ENCODE data around the gene SVEP1. TPM values are rescaled to one million over a fixed set of nuclear protein-coding genes. Genes with fewer than 3 reads are reported as not detected.
A peak's percentile ranks its signal among the peaks of the same experiment; 100 is the strongest.
"Not testable (repeated sequence)": the region's sequence is repeated elsewhere in the genome, so short reads cannot be mapped to it uniquely, and the experiment has no call there.

SVEP1 gene
- 8.7 TPM for polyA plus RNA-seq
- long read RNA-seq, donor 1: 0 reads
- long read RNA-seq, donor 2, partial matches to known transcripts: 6 of 6 reads
- long read RNA-seq, donor 2, other reads (novel, unspliced or antisense): 0 of 6 reads
- long read RNA-seq, donor 3: 0 reads
- long read RNA-seq, donor 4: 0 reads
- long read RNA-seq, donor 5, partial matches to known transcripts: 6 of 6 reads
- long read RNA-seq, donor 5, other reads (novel, unspliced or antisense): 0 of 6 reads
- long read RNA-seq, donor 6, partial matches to known transcripts: 5 of 5 reads
- long read RNA-seq, donor 6, other reads (novel, unspliced or antisense): 0 of 5 reads
- long read RNA-seq, donor 7, full-length matches to known transcripts: 1 of 1 reads
- long read RNA-seq, donor 7, partial matches to known transcripts: 0 of 1 reads
- long read RNA-seq, donor 7, other reads (novel, unspliced or antisense): 0 of 1 reads
- long read RNA-seq, donor 8: 0 reads
- long read RNA-seq, donor 9: 0 reads
- long read RNA-seq, donor 10, full-length matches to known transcripts: 1 of 6 reads
- long read RNA-seq, donor 10, partial matches to known transcripts: 5 of 6 reads
- long read RNA-seq, donor 10, other reads (novel, unspliced or antisense): 0 of 6 reads
- long read RNA-seq, donor 11, partial matches to known transcripts: 0 of 1 reads
- long read RNA-seq, donor 11, other reads (novel, unspliced or antisense): 0 of 1 reads

DNA sequence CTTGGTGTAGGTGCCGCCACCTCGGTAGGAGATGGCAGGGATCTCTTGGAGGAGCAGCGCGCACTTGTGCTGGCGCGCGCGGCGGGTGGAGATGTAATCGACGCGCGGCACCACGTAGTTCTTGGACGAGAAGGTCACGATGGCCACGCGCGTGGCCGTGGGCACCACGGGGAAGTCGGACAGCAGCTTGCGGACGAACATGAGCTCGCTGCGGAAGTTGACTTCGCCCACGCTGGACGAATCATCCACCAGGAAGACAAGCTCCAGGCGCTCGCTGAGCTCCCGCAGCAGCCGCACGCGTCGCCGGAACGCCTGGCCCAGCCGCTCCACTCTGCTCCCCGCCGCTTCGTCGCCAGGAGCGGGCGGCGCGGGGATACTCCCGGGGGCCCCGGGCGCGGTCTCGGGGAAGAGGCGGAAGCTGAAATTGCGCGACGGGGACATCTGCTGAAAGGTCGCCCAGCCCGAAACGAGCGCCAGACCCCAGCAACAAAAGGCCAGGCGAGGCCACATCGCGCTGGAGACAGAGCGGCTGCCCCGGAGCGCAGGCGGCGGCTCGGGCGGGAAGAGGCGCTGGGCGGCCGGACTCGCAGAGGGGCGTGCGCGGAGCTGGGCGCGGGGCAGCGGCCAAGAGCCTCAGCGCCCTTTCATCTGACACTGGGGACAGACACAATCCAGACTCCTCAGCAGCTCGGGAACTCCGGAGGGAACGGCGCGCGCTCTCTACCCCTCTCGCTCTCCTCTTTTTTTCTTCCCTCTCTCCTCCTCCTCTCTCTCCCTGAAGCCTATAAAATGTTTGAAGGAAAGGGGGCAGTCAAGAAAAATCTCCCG is at the start of gene SVEP1:
TSS of gene SVEP1 (minus strand) at position 708 of the 828 bp plus-strand sequence. CDS start at position 510, 198 bp downstream.
- peak within 1 kb of the TSS; percentile 53 for H3K4me3 ChIP-seq (ENCODE audit: low read length)
- no peaks in the 10 kb centered on the region for H3K36me3 ChIP-seq (ENCODE audit: control insufficient read depth, insufficient read depth, low read length)
- H3K4me1 ChIP-seq (ENCODE audit: control insufficient read depth, insufficient read depth, low read length): no peaks in the 10 kb centered on the region
- peaks cover 35% of the 10 kb centered on the region for H3K27me3 ChIP-seq (ENCODE audit: control insufficient read depth, insufficient read depth, low read length)
- peak; percentile 17 to 59 for DNase-seq
- H3K9me3 ChIP-seq (ENCODE audit: control insufficient read depth, low read depth, low read length): peaks cover 3% of the 10 kb centered on the region
- 4% methylated on average over 4 of the region's 89 CpGs for WGBS (ENCODE audit: insufficient coverage, low lambda C conversion rate)
- peak within 1 kb of the TSS; percentile 51 for H3K27ac ChIP-seq (ENCODE audit: low read length)

DNA sequence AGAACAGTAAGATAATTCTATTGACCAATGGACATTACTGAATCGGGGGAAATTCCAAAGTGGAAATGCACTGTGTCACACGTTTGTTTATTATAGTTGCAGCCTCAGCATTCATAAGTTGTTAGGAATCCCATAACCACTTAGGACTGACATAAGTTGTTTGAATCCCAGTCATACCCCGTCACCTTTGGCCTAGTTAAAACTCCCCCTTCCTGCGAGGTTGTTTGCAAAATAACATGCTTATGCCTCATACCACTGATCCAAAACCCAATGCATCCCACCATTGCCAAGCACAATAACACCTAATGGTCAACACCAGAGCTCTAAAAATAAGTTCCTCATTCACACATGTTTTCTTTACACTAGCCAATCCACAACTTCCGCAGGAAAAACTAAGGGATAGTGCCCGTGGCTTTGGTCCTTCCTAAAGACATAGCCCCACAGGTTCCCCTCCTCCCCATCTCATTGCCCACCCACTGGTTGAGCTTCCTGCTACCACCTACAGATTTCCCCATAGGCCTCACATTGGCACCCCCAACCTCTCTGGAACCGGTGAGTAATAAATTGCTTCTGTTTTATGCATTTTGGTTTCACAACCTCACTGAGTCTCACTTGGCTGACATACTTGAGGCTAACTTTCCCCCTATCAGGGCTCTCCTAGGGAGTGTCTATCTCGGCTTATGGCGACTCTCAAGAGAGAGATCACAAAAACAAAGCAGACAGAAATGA is 46.7 kb upstream of the SVEP1 start:
- 71% methylated on average over 4 of the region's 9 CpGs for WGBS (ENCODE audit: insufficient coverage, low lambda C conversion rate)
- Histone ChIP-seq H3K27me3 (ENCODE audit: control insufficient read depth, insufficient read depth, low read length) (no peaks in the 10 kb centered on the region), H3K4me1 (ENCODE audit: control insufficient read depth, insufficient read depth, low read length) (no peaks in the 10 kb centered on the region), H3K27ac (ENCODE audit: low read length) (no peak overlapping the region), H3K9me3 (ENCODE audit: control insufficient read depth, low read depth, low read length) (no peaks in the 10 kb centered on the region), H3K4me3 (ENCODE audit: low read length) (no peak overlapping the region), H3K36me3 (ENCODE audit: control insufficient read depth, insufficient read depth, low read length) (no peaks in the 10 kb centered on the region)
- no peak for DNase-seq

DNA sequence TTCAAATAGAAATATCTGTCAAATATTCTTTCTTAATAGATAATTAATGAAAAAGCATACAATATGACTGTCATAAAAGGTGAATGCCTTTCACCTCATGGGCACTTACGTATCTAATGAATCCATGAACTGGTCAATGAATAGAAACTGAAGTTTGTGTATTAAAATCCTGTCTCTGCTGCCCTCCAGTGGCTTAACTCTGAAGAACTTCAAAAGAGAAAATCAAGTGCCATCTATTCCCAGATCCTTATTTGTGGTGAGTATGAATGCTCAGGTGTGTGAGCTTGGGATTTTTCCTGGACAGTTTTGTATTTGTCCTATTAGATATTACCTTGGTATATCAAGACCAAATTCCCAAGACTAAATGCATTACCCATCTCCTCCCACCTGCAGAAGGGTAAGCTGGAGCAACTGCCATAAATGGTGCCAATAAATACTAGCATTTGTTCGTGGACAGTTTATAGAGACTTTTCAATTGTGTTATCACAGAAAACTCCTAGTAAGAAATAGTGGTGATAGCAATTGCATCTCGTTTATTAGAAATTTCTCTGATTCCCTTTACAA is 44.0 kb upstream of the SVEP1 start:
- Histone ChIP-seq H3K9me3 (ENCODE audit: control insufficient read depth, low read depth, low read length) (no peaks in the 10 kb centered on the region), H3K4me3 (ENCODE audit: low read length) (no peak overlapping the region), H3K27me3 (ENCODE audit: control insufficient read depth, insufficient read depth, low read length) (no peaks in the 10 kb centered on the region), H3K27ac (ENCODE audit: low read length) (no peak overlapping the region), H3K4me1 (ENCODE audit: control insufficient read depth, insufficient read depth, low read length) (no peaks in the 10 kb centered on the region), H3K36me3 (ENCODE audit: control insufficient read depth, insufficient read depth, low read length) (no peaks in the 10 kb centered on the region)
- DNase-seq: peak; percentile 18 to 35
- no CpG with 5 or more reads among the region's 3 CpGs for WGBS (ENCODE audit: insufficient coverage, low lambda C conversion rate)

DNA sequence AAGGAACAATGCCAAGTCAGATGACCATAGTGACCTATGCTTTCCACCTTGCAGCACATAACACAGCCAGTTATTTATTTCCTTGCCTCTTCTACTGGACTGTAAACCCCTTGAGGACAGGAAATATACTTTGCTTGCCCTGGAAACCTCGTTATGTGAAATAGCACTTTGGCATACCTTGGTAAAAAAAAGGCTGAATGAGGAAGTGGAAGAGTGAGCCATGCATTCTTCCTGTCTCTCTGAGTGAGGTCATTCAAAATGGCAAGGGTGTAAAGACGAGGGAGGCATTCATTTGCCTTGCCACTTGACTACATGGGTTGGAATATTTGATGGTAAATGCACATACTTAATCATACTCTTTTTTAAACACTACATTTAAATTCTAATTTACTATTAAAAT is 42.8 kb upstream of the SVEP1 start:
- no peak overlapping the region for H3K27ac ChIP-seq (ENCODE audit: low read length)
- no peaks in the 10 kb centered on the region for H3K4me1 ChIP-seq (ENCODE audit: control insufficient read depth, insufficient read depth, low read length)
- no peaks in the 10 kb centered on the region for H3K27me3 ChIP-seq (ENCODE audit: control insufficient read depth, insufficient read depth, low read length)
- WGBS (ENCODE audit: insufficient coverage, low lambda C conversion rate): 100% methylated on average over 1 of the region's 2 CpGs
- H3K36me3 ChIP-seq (ENCODE audit: control insufficient read depth, insufficient read depth, low read length): no peaks in the 10 kb centered on the region
- no peak overlapping the region for H3K4me3 ChIP-seq (ENCODE audit: low read length)
- DNase-seq: no peak
- no peaks in the 10 kb centered on the region for H3K9me3 ChIP-seq (ENCODE audit: control insufficient read depth, low read depth, low read length)

DNA sequence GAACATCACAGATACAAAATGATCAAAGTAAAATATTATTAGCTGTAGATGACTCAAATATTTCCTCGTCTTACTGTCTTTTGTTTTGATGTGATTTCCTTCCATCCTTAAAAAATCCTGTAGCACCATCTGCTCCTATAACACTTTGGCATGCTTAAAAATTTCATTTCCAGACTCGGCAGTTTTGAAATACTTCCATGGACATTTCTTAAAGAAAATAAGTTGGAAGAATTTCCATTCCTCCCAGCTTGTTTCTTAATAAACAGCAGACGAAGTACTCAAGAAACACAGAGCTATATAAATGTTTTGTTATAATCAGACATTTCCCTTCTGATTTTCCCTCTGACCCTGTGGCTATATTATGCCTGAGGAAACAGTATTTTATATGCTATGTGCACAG is 41.2 kb upstream of the SVEP1 start:
- no peaks in the 10 kb centered on the region for H3K9me3 ChIP-seq (ENCODE audit: control insufficient read depth, low read depth, low read length)
- DNase-seq: no peak
- WGBS (ENCODE audit: insufficient coverage, low lambda C conversion rate): 75% methylated on average over 2 of the region's 3 CpGs

DNA sequence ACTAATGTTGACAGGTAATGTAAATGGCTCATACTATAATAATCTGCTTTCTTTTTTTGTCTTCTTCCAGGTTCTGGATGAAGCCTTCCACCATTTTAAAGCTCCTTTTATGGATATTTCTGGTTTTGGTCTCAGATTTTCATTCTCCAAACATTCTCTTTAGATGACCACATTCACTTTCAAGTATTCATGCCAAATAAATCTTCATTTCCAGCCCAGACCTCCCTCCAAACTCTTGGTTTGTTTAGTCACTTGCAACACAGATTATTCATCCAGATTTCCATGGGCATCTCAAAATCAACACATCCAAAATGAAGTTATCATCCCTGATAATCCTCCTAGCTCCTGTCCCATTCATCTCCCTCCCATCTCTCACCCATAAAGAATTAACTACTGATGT is 40.3 kb upstream of the SVEP1 start:
- Histone ChIP-seq H3K9me3 (ENCODE audit: control insufficient read depth, low read depth, low read length) (no peaks in the 10 kb centered on the region), H3K27ac (ENCODE audit: low read length) (no peak overlapping the region), H3K27me3 (ENCODE audit: control insufficient read depth, insufficient read depth, low read length) (no peaks in the 10 kb centered on the region), H3K36me3 (ENCODE audit: control insufficient read depth, insufficient read depth, low read length) (no peaks in the 10 kb centered on the region), H3K4me1 (ENCODE audit: control insufficient read depth, insufficient read depth, low read length) (no peaks in the 10 kb centered on the region), H3K4me3 (ENCODE audit: low read length) (no peak overlapping the region)
- DNase-seq: no peak

More for the DNA sequence above, 41.2 kb upstream of the SVEP1 start:
- H3K27ac ChIP-seq (ENCODE audit: low read length): no peak overlapping the region
- no peaks in the 10 kb centered on the region for H3K36me3 ChIP-seq (ENCODE audit: control insufficient read depth, insufficient read depth, low read length)
- H3K4me1 ChIP-seq (ENCODE audit: control insufficient read depth, insufficient read depth, low read length): no peaks in the 10 kb centered on the region
- no peaks in the 10 kb centered on the region for H3K27me3 ChIP-seq (ENCODE audit: control insufficient read depth, insufficient read depth, low read length)
- H3K4me3 ChIP-seq (ENCODE audit: low read length): no peak overlapping the region

DNA sequence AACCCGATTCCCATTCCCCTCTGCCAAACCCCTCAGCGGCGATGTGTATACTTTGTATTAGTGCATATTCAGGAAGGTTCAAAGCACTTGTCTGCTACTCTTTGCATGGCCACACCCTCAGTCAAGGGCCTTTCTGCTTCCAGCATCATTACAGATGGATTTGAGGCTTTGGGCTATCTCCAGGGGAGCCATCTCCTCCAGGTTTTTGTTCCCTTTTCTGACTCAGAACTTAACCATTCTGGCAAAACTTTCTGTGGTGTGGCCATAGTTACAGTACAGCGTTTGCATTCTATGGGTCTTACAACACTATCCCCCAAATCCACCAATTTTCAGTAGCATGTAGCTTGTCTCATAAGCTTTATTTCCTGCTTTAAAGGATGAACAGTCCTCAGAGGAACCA is 36.0 kb upstream of the SVEP1 start:
- H3K4me3 ChIP-seq (ENCODE audit: low read length): no peak overlapping the region
- no peaks in the 10 kb centered on the region for H3K27me3 ChIP-seq (ENCODE audit: control insufficient read depth, insufficient read depth, low read length)
- DNase-seq: no peak
- H3K27ac ChIP-seq (ENCODE audit: low read length): no peak overlapping the region
- no peaks in the 10 kb centered on the region for H3K4me1 ChIP-seq (ENCODE audit: control insufficient read depth, insufficient read depth, low read length)
- H3K36me3 ChIP-seq (ENCODE audit: control insufficient read depth, insufficient read depth, low read length): no peaks in the 10 kb centered on the region
- 100% methylated on average over 1 of the region's 4 CpGs for WGBS (ENCODE audit: insufficient coverage, low lambda C conversion rate)
- no peaks in the 10 kb centered on the region for H3K9me3 ChIP-seq (ENCODE audit: control insufficient read depth, low read depth, low read length)

DNA sequence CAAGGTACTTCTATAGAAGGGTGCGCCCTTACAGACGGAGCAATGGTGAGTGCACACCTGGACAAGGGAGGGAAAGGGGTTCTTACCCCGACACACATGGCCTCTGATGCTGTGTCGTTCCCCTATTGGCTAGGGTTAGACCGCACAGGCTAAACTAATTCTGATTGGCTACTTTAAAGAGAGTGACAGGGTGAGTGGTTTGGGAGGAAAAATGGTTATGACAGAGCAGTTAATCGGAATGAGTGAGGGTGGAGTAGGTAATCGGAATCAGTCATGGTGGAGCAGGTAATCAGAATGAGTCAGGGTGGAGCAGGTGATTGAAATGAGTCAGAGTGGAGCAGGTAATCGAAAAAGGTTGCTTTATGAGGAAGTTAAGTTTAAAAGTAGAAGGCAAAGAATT is 35.0 kb upstream of the SVEP1 start:
- not testable (repeated sequence) for H3K4me3 ChIP-seq (ENCODE audit: low read length); DNase-seq; H3K36me3 ChIP-seq (ENCODE audit: control insufficient read depth, insufficient read depth, low read length); H3K4me1 ChIP-seq (ENCODE audit: control insufficient read depth, insufficient read depth, low read length); H3K9me3 ChIP-seq (ENCODE audit: control insufficient read depth, low read depth, low read length); H3K27ac ChIP-seq (ENCODE audit: low read length); H3K27me3 ChIP-seq (ENCODE audit: control insufficient read depth, insufficient read depth, low read length)
- 67% methylated on average over 3 of the region's 8 CpGs for WGBS (ENCODE audit: insufficient coverage, low lambda C conversion rate)

DNA sequence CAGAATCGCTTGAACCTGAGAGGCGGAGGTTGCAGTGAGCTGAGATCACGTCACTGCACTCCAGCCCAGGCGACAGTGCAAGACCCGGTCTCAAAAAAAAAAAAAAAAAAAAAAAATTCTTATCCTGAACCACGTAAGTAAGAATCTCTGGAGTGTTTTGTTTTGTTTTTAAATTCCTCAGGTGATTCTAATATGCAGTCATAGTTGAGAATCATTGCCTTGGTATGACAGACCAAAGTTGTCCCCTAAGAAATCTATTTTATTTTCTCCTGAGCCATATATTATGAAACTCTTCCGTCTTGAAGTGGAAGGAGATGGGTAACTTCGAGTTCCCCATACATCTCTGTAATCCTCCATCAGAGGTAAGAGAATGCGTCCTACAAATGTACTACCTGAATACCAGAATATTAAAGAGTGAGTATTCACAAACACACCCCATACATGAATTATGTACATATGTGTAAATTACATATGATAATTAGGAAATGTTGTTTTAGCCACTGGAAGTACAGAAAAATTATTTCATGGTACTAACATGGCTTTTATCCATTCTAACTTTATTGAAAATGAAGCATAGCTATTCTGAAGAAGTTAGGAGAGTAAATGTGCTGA is 26.7 kb upstream of the SVEP1 start:
- 80% methylated on average over 1 of the region's 9 CpGs for WGBS (ENCODE audit: insufficient coverage, low lambda C conversion rate)
- DNase-seq: no peak
- Histone ChIP-seq H3K27ac (ENCODE audit: low read length) (no peak overlapping the region), H3K4me3 (ENCODE audit: low read length) (no peak overlapping the region), H3K4me1 (ENCODE audit: control insufficient read depth, insufficient read depth, low read length) (no peaks in the 10 kb centered on the region), H3K9me3 (ENCODE audit: control insufficient read depth, low read depth, low read length) (no peaks in the 10 kb centered on the region), H3K36me3 (ENCODE audit: control insufficient read depth, insufficient read depth, low read length) (no peaks in the 10 kb centered on the region), H3K27me3 (ENCODE audit: control insufficient read depth, insufficient read depth, low read length) (no peaks in the 10 kb centered on the region)

All from large intestine (tissue), 12 donors.